Stimulated activated CD8-positive, alpha-beta memory T cell treated with anti-CD3 and anti-CD28 coated beads, Interleukin-4, amount 100 ng/mL, for 24 hours (primary cell): ENCODE measurements around the gene LILRB5.
"Not testable (repeated sequence)": the region's sequence is repeated elsewhere in the genome, so short reads cannot be mapped to it uniquely, and the experiment has no call there.

Experiments
- DNase-seq: peaks from one replicate; pipeline ENCODE4 v3.0.0-alpha.2; 2020; ENCODE audit warnings: low read depth

Gene LILRB5

GRCh38 chr19:54242234-54242633 is 14.8 kb downstream of the LILRB5 start:
- DNase-seq, result not testable (repeated sequence)

GRCh38 chr19:54240372-54241336 is 16.4 kb downstream of the LILRB5 start:
- DNase-seq, result not testable (repeated sequence)

- DNase-seq, result not testable (repeated sequence)
Measured at GRCh38 chr19:54239491-54240371, 17.3 kb downstream of the LILRB5 start.

GRCh38 chr19:54233941-54234340 is 23.1 kb downstream of the LILRB5 start:
- DNase-seq, result no peak

- peak; percentile 80 for DNase-seq
Measured at GRCh38 chr19:54231077-54231931, 25.8 kb downstream of the LILRB5 start.

GRCh38 chr19:54230031-54230430 is 27.0 kb downstream of the LILRB5 start:
- no peak for DNase-seq

GRCh38 chr19:54229146-54229545 is 27.9 kb downstream of the LILRB5 start:
- no peak for DNase-seq

- DNase-seq, result not testable (repeated sequence)
Measured at GRCh38 chr19:54224619-54225018, 32.5 kb downstream of the LILRB5 start.

- not testable (repeated sequence) for DNase-seq
Measured at GRCh38 chr19:54223937-54224281, 33.2 kb downstream of the LILRB5 start.

GRCh38 chr19:54223277-54223936 is 33.7 kb downstream of the LILRB5 start:
- not testable (repeated sequence) for DNase-seq

- not testable (repeated sequence) for DNase-seq
Measured at GRCh38 chr19:54222474-54223276, 34.4 kb downstream of the LILRB5 start, which contains the start of gene LILRB3. LILRB3 (minus strand) TSS chr19:54223007; CDS start chr19:54222976, 31 bp downstream.

- DNase-seq, result not testable (repeated sequence)
Measured at GRCh38 chr19:54221947-54222346, 35.1 kb downstream of the LILRB5 start.

- not testable (repeated sequence) for DNase-seq
Measured at GRCh38 chr19:54219702-54220101, 37.4 kb downstream of the LILRB5 start.

- DNase-seq, result no peak
Measured at GRCh38 chr19:54218960-54219661, 38.0 kb downstream of the LILRB5 start.

- no peak for DNase-seq
Measured at GRCh38 chr19:54218259-54218658, 38.8 kb downstream of the LILRB5 start.

- not testable (repeated sequence) for DNase-seq
Measured at GRCh38 chr19:54217517-54218247, 39.4 kb downstream of the LILRB5 start.

GRCh38 chr19:54216869-54217268 is 40.2 kb downstream of the LILRB5 start:
- no peak for DNase-seq

- DNase-seq, result not testable (repeated sequence)
Measured at GRCh38 chr19:54214734-54215133, 42.3 kb downstream of the LILRB5 start.

GRCh38 chr19:54214217-54214616 is 42.9 kb downstream of the LILRB5 start:
- not testable (repeated sequence) for DNase-seq
